Chondrocyte (in vitro differentiated cells): Measurements from ENCODE around the gene ANAPC2. TPM values are rescaled to one million over a fixed set of nuclear protein-coding genes. Genes with fewer than 3 reads are reported as not detected.

Experiments used
- DNase-seq: peaks from one replicate; pipeline ENCODE4 v3.0.0; 2021; ENCODE audit warnings: mixed read lengths, low spot score
- H3K27ac Mint-ChIP-seq: one replicate; pipeline ENCODE4 v1.8.0; 2021; ENCODE audit warnings: mild to moderate bottlenecking, moderate library complexity, mixed read lengths; ENCODE audit not compliant: unreplicated experiment
- H3K27me3 Mint-ChIP-seq: 2 replicates; pipeline ENCODE4 v1.8.0; 2021; ENCODE audit warnings: low read depth, mixed read lengths
- H3K36me3 Mint-ChIP-seq: 2 replicates; pipeline ENCODE4 v1.8.0; 2021; ENCODE audit warnings: low read depth, mixed read lengths
- H3K4me1 Mint-ChIP-seq: 2 replicates; pipeline ENCODE4 v1.8.0; 2021; ENCODE audit warnings: low read depth, mild to moderate bottlenecking, mixed read lengths
- H3K4me3 Mint-ChIP-seq: one replicate; pipeline ENCODE4 v1.8.0; 2021; ENCODE audit warnings: mild to moderate bottlenecking, moderate library complexity, mixed read lengths; ENCODE audit not compliant: unreplicated experiment
- H3K9me3 Mint-ChIP-seq: 2 replicates; pipeline ENCODE4 v1.8.0; 2021; ENCODE audit warnings: low read depth, mixed read lengths
- CTCF ChIP-seq: fragments of 200-600 bp; sonication (generic); IDR thresholded peaks from 2 replicates; pipeline ENCODE4 v1.5.0; 2021; ENCODE audit warnings: antibody characterized with exemption, mild to moderate bottlenecking, moderate library complexity
- total RNA-seq: library from RNA; stranded (reverse); gene quantifications from 3 replicates; pipeline ENCODE4 v1.2.1, GENCODE V29; 2021

Gene ANAPC2
- total RNA-seq, 1 donor from 2014 or later, result 41.0 TPM

GRCh38 chr9:137178939-137179630 lies 9.3 kb downstream of the ANAPC2 start:
- Mint-ChIP-seq H3K36me3 (peaks cover 14% of the 10 kb centered on the region), H3K4me1 (no peaks in the 10 kb centered on the region), H3K27me3 (no peaks in the 10 kb centered on the region), H3K4me3 (no peak overlapping the region), H3K27ac (no peak overlapping the region), H3K9me3 (no peaks in the 10 kb centered on the region)
- no peak for DNase-seq
- TF ChIP-seq CTCF, result no peak

- no peaks in the 10 kb centered on the region for H3K4me1 Mint-ChIP-seq
These were observed 10.0 kb downstream of the ANAPC2 start for GRCh38 chr9:137178201-137178938.

GRCh38 chr9:137176302-137177182 lies 11.8 kb downstream of the ANAPC2 start:
- Mint-ChIP-seq H3K4me3 (no peak overlapping the region), H3K4me1 (no peaks in the 10 kb centered on the region), H3K9me3 (no peaks in the 10 kb centered on the region), H3K36me3 (peaks cover 11% of the 10 kb centered on the region), H3K27ac (no peak overlapping the region), H3K27me3 (no peaks in the 10 kb centered on the region)
- DNase-seq, result no peak
- TF ChIP-seq CTCF, result peak; percentile 72

More at GRCh38 chr9:137178201-137178938, 10.0 kb downstream of the ANAPC2 start:
- H3K36me3 Mint-ChIP-seq, result peaks cover 14% of the 10 kb centered on the region
- H3K9me3 Mint-ChIP-seq, result no peaks in the 10 kb centered on the region
- no peak overlapping the region for H3K4me3 Mint-ChIP-seq
- no peak for DNase-seq
- no peak for TF ChIP-seq CTCF
- no peaks in the 10 kb centered on the region for H3K27me3 Mint-ChIP-seq
- H3K27ac Mint-ChIP-seq, result no peak overlapping the region

- no peaks in the 10 kb centered on the region for H3K4me1 Mint-ChIP-seq
- H3K27ac Mint-ChIP-seq, result no peak overlapping the region
- no peak for TF ChIP-seq CTCF
- DNase-seq, result no peak
- no peaks in the 10 kb centered on the region for H3K9me3 Mint-ChIP-seq
- peaks cover 11% of the 10 kb centered on the region for H3K36me3 Mint-ChIP-seq
- H3K27me3 Mint-ChIP-seq, result peaks cover 2% of the 10 kb centered on the region
- H3K4me3 Mint-ChIP-seq, result no peak overlapping the region
These were observed 12.9 kb downstream of the ANAPC2 start for GRCh38 chr9:137175345-137175961.
